Measurements from ENCODE around the gene BMAL2.

BMAL2 gene

DNA sequence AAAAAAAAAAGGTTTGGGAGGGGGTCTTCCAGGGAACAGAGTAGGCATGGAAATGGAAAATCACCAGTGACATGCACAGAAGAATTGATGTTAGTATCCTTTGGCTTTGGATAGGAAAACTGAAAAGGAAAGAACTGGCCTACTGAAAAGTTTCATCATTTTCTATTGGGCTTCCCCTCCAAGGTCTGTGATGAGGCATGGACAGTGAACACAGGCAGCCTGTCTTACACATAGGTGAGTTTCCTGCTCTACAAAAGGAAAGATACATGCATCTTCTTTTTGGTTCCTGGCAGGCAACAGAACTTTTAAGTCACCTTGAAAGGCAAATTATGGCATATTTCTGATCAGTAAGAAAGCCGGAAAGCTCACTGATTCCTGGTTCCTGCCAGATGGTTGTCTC, 5.8 kb downstream of the BMAL2 start:
- Histone ChIP-seq H3K36me3 (ENCODE audit: control insufficient read depth, insufficient read depth, low read length) (no peaks in the 10 kb centered on the region), H3K27me3 (replicated peaks; ENCODE audit: control insufficient read depth, insufficient read depth, low read length) (no peaks in the 10 kb centered on the region), H3K4me3 (replicated peaks; ENCODE audit: low read depth, low read length) (no peak overlapping the region)
- DNase-seq (ENCODE audit: extremely low read depth, insufficient read length), result no peak
- TF ChIP-seq, protein P1, sequence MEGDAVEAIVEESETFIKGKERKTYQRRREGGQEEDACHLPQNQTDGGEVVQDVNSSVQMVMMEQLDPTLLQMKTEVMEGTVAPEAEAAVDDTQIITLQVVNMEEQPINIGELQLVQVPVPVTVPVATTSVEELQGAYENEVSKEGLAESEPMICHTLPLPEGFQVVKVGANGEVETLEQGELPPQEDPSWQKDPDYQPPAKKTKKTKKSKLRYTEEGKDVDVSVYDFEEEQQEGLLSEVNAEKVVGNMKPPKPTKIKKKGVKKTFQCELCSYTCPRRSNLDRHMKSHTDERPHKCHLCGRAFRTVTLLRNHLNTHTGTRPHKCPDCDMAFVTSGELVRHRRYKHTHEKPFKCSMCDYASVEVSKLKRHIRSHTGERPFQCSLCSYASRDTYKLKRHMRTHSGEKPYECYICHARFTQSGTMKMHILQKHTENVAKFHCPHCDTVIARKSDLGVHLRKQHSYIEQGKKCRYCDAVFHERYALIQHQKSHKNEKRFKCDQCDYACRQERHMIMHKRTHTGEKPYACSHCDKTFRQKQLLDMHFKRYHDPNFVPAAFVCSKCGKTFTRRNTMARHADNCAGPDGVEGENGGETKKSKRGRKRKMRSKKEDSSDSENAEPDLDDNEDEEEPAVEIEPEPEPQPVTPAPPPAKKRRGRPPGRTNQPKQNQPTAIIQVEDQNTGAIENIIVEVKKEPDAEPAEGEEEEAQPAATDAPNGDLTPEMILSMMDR (IDR thresholded peaks at IDR 0.05; ENCODE audit: insufficient read depth, low read length, poor library complexity, severe bottlenecking), result no peak

DNA sequence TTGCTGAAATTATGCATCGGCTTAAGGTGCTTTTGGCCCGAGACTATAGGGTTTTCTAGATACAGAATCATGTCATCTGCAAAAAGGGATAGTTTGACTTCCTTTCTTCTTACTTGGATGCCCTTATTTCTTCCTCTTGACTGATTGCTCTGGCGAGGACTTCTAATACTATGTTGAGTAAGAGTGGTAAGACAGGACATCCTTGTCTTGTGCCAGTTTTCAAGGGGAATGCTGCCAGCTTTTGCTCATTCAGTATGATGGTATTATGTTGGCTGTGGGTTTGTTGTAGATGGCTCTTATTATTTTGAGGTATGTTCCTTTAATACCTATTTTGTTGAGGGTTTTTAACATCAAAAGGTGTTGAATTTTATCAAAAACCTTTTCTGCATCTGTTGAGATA, 8.3 kb downstream of the BMAL2 start:
- no peak for DNase-seq (ENCODE audit: extremely low read depth, insufficient read length)
- TF ChIP-seq, protein P1 (IDR thresholded peaks at IDR 0.05; ENCODE audit: insufficient read depth, low read length, poor library complexity, severe bottlenecking), result no peak
- Histone ChIP-seq H3K27me3 (replicated peaks; ENCODE audit: control insufficient read depth, insufficient read depth, low read length) (no peaks in the 10 kb centered on the region), H3K36me3 (ENCODE audit: control insufficient read depth, insufficient read depth, low read length) (no peaks in the 10 kb centered on the region), H3K4me3 (replicated peaks; ENCODE audit: low read depth, low read length) (no peak overlapping the region)

DNA sequence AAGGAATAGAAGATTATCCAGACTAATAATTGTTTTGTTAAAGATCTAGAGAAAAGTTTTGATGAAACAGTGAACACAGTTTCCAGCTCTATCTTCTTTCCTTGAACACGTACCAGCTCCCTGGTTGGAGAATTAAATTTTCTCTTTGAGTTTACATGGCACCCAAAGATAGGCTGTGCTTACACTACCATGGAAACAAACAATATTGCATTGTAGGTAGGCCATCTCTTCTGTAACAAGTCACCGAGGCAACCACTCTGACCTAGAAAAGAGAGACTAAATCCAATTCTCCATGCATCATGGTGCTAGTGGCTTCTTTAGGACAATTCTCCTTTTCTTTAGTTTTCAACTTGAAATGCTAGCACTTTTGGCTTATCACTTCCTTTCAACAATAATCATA, 9.9 kb downstream of the BMAL2 start:
- TF ChIP-seq, protein P1 (IDR thresholded peaks at IDR 0.05; ENCODE audit: insufficient read depth, low read length, poor library complexity, severe bottlenecking), result no peak
- Histone ChIP-seq H3K4me3 (replicated peaks; ENCODE audit: low read depth, low read length) (no peak overlapping the region), H3K36me3 (ENCODE audit: control insufficient read depth, insufficient read depth, low read length) (no peaks in the 10 kb centered on the region), H3K27me3 (replicated peaks; ENCODE audit: control insufficient read depth, insufficient read depth, low read length) (no peaks in the 10 kb centered on the region)
- DNase-seq (ENCODE audit: extremely low read depth, insufficient read length), result no peak

DNA sequence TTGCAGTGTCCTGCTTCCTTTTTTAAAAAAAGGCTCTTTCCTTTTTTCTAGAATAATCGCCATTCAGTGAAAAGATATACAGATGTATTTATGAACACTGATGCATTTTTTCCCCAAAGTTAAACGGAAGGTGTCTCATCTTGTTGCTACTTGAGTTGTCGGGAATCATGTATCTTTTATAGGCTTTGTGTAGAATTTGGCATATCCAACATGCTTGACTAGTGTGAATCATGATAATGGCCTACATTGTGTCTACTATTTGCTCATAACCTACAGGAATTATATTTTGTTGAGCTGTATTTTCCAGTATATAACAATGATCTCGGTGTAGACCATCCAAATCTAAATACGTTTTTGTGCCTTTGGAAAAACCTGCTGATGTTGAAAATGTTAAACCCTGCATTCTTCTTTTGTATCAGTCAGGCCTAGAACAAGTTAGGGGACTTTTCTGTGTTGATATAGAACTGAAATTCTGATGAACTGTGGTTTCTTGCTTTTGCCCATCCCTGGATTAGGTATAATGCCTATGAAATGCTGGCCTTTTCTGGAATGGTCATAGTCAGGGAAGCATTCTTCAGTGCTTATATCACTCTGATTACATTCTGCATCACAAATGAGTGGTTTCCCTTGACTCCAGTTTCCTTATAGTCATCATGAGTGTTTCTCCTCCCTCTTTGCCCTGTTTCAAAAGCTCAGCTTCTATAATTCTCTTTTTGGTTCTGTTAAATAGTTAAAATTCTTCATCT, 10.8 kb downstream of the BMAL2 start:
- Histone ChIP-seq H3K36me3 (ENCODE audit: control insufficient read depth, insufficient read depth, low read length) (no peaks in the 10 kb centered on the region), H3K27me3 (replicated peaks; ENCODE audit: control insufficient read depth, insufficient read depth, low read length) (no peaks in the 10 kb centered on the region), H3K4me3 (replicated peaks; ENCODE audit: low read depth, low read length) (no peak overlapping the region)
- no peak for DNase-seq (ENCODE audit: extremely low read depth, insufficient read length)
- TF ChIP-seq, protein P1 (IDR thresholded peaks at IDR 0.05; ENCODE audit: insufficient read depth, low read length, poor library complexity, severe bottlenecking), result no peak

DNA sequence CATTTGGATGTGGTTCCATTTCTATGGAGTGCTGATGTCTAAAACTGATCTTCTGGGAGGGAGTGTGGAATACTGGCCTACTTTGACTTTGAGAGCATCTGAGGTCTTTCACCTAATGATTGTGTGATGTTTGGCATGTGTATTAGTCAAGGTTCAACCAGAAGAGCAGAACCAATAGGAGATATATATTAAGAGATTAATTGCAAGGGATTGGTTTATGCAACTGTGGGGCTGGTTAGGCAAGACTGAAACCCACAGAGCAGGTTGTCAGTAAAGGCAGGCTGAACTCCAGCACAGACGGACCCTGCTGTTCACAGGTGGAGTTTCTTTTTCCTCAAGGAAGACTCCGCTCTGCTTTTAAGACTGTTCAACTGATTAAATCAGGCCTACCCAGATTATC, 11.6 kb downstream of the BMAL2 start:
- no peak for DNase-seq (ENCODE audit: extremely low read depth, insufficient read length)
- TF ChIP-seq, protein P1 (IDR thresholded peaks at IDR 0.05; ENCODE audit: insufficient read depth, low read length, poor library complexity, severe bottlenecking), result no peak
- Histone ChIP-seq H3K4me3 (replicated peaks; ENCODE audit: low read depth, low read length) (no peak overlapping the region), H3K36me3 (ENCODE audit: control insufficient read depth, insufficient read depth, low read length) (no peaks in the 10 kb centered on the region), H3K27me3 (replicated peaks; ENCODE audit: control insufficient read depth, insufficient read depth, low read length) (no peaks in the 10 kb centered on the region)

DNA sequence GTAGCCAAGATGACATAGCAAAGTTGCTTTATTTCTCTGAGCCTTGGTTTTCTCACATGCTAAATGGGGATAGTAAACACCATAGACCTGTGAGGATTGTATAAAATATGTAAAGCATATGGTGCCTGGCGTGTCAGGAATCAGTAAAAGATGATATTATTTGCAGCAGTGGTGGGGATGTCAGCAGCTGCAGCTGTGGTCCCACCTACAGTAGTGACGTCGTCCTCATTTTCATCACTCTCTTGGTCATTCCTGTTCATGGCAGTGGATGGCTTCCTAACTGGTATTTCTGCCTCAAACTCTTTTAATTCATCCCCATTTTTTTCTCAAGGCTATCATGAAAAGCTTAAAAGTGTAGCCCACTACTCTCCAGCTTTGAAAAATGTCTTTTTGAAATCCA, 12.1 kb downstream of the BMAL2 start:
- no peaks in the 10 kb centered on the region for H3K27me3 ChIP-seq (replicated peaks; ENCODE audit: control insufficient read depth, insufficient read depth, low read length)
- TF ChIP-seq, protein P1 (IDR thresholded peaks at IDR 0.05; ENCODE audit: insufficient read depth, low read length, poor library complexity, severe bottlenecking), result no peak
- DNase-seq (ENCODE audit: extremely low read depth, insufficient read length), result no peak
- no peaks in the 10 kb centered on the region for H3K36me3 ChIP-seq (ENCODE audit: control insufficient read depth, insufficient read depth, low read length)
- no peak overlapping the region for H3K4me3 ChIP-seq (replicated peaks; ENCODE audit: low read depth, low read length)

Data from GM06990 (cell line).